Measurements from ENCODE around the gene ACTN2. TPM values are rescaled to one million over a fixed set of nuclear protein-coding genes. Genes with fewer than 3 reads are reported as not detected.

The ACTN2 gene
- total and polyA plus RNA-seq, 8 donors = 0.37 to 17.4 (median 1.9) TPM; not detected in 1

DNA sequence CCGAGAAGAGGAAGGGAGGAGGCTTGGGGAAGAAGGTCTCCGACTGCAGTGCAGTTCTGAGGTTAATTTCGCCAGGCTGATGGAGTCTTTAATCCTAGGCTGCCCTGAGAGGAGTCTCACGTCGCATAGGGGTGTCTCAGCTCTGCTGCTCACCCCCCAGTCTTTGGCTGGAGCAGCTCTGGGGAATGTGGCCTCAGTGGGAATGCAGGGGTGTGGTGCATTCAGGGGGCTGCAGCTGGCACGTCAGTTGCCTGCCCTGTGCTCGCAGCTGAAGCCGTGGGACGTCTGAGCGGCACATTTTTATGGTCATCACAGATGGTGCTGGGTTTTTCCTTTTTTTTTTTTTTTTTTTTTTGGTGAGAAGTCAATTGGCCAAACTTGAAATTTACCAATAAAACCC, 38.2 kb downstream of the ACTN2 start:
- H3K4me1 ChIP-seq = no peaks in the 10 kb centered on the region
- TF ChIP-seq POLR2A (IDR thresholded peaks at IDR 0.05) = no peak
- TF ChIP-seq CTCF (IDR thresholded peaks at IDR 0.05) = no peak
- TF ChIP-seq EP300 (IDR thresholded peaks at IDR 0.05) = no peak
- no peak overlapping the region for H3K4me3 ChIP-seq
- WGBS, 5 donors = 77 to 83% (median 81%) methylated on average over 10 of the region's 10 CpGs
- H3K27me3 ChIP-seq = no peaks in the 10 kb centered on the region
- DNase-seq = no peak
- no peak overlapping the region for H3K27ac ChIP-seq
- peaks cover 0 to 3% (median 0%) of the 10 kb centered on the region in 4 donors for H3K36me3 ChIP-seq
- H3K9me3 ChIP-seq = no peaks in the 10 kb centered on the region
- intact Hi-C loops (cut with DNase I; ENCODE audit: low total_unique reads) = no loop called here

DNA sequence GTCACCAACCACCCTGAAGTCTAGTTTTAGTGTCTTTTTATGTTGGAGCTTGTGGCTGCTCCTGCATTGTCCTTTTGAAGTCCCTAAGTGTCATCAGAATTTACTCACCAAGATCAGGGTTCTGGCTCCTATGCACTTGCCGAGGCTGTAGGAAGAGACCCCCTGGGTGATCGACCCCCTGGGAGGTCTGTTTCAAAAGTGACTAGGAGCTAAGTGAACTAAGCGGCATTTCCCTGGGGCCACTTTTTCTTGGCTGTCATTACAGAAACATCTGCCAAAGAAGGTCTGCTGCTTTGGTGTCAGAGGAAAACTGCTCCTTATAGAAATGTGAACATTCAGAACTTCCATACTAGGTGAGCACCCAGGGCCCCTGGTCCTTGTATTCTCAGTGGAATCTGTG, 39.4 kb downstream of the ACTN2 start:
- TF ChIP-seq EP300 (IDR thresholded peaks at IDR 0.05) = no peak
- DNase-seq = no peak
- no peaks in the 10 kb centered on the region for H3K27me3 ChIP-seq
- H3K4me1 ChIP-seq = no peaks in the 10 kb centered on the region
- WGBS, 5 donors = 62 to 75% (median 67%) methylated on average over 3 of the region's 3 CpGs
- H3K4me3 ChIP-seq = no peak overlapping the region
- H3K27ac ChIP-seq = no peak overlapping the region
- H3K36me3 ChIP-seq = peaks cover 0 to 3% (median 0%) of the 10 kb centered on the region in 4 donors
- H3K9me3 ChIP-seq = no peaks in the 10 kb centered on the region
- intact Hi-C loops (cut with DNase I; ENCODE audit: low total_unique reads) = no loop called here

DNA sequence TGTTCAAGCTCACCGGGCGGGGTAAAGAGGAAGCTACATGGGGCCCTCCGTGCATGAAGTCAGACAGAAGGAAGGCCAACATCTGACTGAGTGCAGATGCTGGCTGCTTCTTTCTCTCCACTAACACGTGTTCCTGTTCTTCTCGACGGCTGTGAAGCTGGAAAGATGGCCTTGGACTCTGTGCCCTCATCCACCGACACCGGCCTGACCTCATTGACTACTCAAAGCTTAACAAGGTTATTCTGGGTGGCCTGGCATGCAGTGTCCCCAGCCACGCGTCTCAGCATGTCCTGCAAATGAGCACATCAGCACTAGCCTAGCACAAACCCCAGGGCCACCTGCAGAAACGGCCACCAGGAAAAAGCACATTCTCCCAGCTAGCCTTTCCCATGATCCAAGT, 41.2 kb downstream of the ACTN2 start:
- H3K4me3 ChIP-seq = no peak overlapping the region
- peaks cover 0 to 3% (median 0%) of the 10 kb centered on the region in 4 donors for H3K36me3 ChIP-seq
- no peak for DNase-seq
- H3K27ac ChIP-seq = no peak overlapping the region
- no peaks in the 10 kb centered on the region for H3K27me3 ChIP-seq
- no peaks in the 10 kb centered on the region for H3K4me1 ChIP-seq
- intact Hi-C loops (cut with DNase I; ENCODE audit: low total_unique reads) = no loop called here
- TF ChIP-seq POLR2AphosphoS5 (IDR thresholded peaks at IDR 0.05) = no peak
- TF ChIP-seq POLR2A (IDR thresholded peaks at IDR 0.05) = no peak
- no peak for TF ChIP-seq EP300 (IDR thresholded peaks at IDR 0.05)
- no peak for TF ChIP-seq CTCF (IDR thresholded peaks at IDR 0.05)
- 84 to 95% (median 90%) methylated on average over 11 of the region's 11 CpGs for WGBS, 5 donors
- no peaks in the 10 kb centered on the region for H3K9me3 ChIP-seq

DNA sequence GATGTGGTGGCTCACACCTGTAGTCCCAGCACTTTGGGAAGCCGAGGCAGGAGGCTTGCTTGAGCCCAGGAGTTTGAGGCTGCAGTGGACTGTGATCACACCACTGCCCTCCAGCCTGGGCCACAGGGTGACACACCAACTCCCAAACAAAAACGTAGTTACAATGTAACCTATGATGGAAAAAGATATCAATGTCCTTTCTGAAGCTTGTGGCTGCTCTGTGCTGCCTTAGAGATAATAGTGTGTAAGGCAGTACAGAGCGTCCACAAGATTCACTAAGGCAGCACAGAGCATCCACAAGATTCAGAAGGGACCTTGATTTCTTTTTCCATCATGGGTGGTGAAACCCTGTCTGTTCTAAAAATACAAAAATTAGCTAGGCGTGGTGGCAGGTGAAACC, 42.5 kb downstream of the ACTN2 start:
- Histone ChIP-seq H3K27ac (no peak overlapping the region), H3K36me3 (peaks cover 0 to 3% (median 0%) of the 10 kb centered on the region in 4 donors), H3K4me1 (no peaks in the 10 kb centered on the region), H3K4me3 (no peak overlapping the region), H3K27me3 (no peaks in the 10 kb centered on the region), H3K9me3 (no peaks in the 10 kb centered on the region)
- TF ChIP-seq POLR2A (IDR thresholded peaks at IDR 0.05) (no peak), CTCF (IDR thresholded peaks at IDR 0.05) (no peak), POLR2AphosphoS5 (IDR thresholded peaks at IDR 0.05) (no peak), EP300 (IDR thresholded peaks at IDR 0.05) (no peak)
- DNase-seq = no peak
- intact Hi-C loops (cut with DNase I; ENCODE audit: low total_unique reads) = no loop called here
- 67 to 82% (median 77%) methylated on average over 4 of the region's 4 CpGs for WGBS, 5 donors

- H3K27me3 ChIP-seq = no peaks in the 10 kb centered on the region
- TF ChIP-seq POLR2A (IDR thresholded peaks at IDR 0.05) (no peak), EP300 (IDR thresholded peaks at IDR 0.05) (no peak), CTCF (IDR thresholded peaks at IDR 0.05) (no peak), POLR2AphosphoS5 (IDR thresholded peaks at IDR 0.05) (no peak)
- intact Hi-C loops (cut with DNase I; ENCODE audit: low total_unique reads) = no loop called here
- H3K4me3 ChIP-seq = no peak overlapping the region
- 81 to 98% (median 86%) methylated on average over 3 of the region's 3 CpGs for WGBS, 5 donors
- no peak overlapping the region for H3K27ac ChIP-seq
- peaks cover 0 to 10% (median 0%) of the 10 kb centered on the region in 4 donors for H3K36me3 ChIP-seq
- H3K4me1 ChIP-seq = no peaks in the 10 kb centered on the region
- H3K9me3 ChIP-seq = no peaks in the 10 kb centered on the region
- no peak for DNase-seq
Measured at GRCh38 chr1:236733653-236734052, 47.4 kb downstream of the ACTN2 start.
